Inflammatory macrophage (primary cell): ENCODE data around the gene DOCK1.

ENCODE experiments used
- DNase-seq, 2 donors: peaks; one replicate each; pipeline ENCODE4 v3.0.0-alpha.2; 2020 to 2022

The DOCK1 gene

DNA sequence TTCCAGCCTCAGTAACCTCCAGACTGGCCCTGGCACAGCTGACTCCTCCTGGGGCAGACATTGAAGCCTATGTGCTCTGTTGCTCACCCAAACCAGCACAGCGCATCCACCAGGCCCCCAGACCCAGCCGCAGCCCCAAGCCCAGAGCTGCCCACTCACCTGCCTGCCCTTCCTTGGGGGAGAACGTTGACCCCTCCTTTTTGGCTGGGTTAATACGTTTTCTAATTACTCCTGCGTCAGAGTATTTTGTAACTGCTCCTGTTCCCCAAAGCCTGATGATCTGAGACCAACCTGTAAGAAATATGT lies 536.9 kb downstream of the DOCK1 start:
- no peak for DNase-seq

DNA sequence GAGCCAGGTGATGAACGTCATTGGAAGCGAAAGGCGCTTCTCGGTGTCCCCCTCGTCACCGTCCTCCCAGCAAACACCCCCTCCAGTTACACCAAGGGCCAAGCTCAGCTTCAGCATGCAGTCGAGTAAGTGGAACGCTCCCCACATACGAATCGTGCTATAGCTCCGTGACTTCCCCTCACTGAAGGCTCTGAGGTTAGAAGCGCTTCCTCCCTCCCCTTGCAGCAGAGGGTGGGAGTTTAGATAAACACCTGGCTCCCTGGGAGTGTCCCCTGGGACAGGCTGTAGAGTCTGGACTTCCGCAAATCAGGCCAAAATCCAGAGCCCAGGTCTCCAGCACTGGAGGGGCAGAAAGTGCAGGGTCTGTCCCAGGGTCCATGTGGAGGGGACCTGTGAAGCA lies 538.9 kb downstream of the DOCK1 start:
- no peak for DNase-seq

DNA sequence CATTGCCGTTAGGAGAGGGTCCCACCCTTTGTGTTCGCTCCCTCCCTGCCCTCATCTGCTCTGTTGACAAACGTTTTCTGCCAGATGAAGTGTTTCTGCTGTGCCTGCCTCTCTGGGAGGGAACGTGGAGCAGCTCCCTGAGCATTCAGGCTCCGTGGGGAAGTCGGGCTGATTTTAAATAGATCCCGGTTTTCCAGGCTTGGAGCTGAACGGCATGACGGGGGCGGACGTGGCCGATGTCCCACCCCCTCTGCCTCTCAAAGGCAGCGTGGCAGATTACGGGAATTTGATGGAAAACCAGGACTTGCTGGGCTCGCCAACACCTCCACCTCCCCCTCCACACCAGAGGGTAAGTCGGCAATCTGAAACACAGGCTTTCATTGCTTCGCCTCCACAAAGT lies 542.0 kb downstream of the DOCK1 start:
- no peak for DNase-seq

DNA sequence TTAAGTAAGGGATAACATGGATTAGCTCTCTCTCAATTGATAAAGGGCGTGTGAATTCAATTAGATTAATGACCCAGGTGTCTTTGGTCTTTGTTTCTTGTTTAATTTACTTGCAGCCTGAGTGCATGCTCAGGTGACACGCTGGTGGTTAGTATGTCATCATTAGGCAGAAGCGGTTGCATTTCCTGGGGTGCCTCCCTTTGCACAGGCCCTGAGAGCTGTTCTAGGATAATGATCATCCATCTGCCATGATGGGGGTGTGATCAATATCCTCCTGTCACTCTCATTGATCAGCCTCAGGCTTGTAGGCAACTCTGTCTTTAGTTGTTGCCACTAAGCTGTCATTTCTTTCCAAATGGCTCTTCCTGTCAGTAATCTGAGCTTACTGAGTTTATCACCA lies 544.3 kb downstream of the DOCK1 start:
- no peak for DNase-seq

DNA sequence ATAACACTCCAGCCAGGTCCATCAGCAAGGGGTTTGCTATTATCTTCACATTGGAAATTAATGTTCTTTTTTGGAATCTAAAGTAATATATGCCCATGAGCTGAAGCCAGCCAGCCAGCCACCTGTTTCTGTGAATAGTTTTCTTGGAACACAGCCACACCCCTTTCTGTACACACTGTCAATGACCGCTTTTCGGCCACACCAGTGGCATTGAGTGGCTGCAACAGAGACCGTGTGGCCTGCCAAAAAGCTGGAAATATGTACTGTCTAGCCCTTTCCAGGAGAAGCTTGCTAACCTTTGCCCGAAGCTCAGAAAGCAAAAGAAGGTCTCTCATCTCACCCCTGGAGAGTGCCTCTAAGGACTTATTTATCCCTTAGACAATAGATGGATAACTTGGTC lies 545.4 kb downstream of the DOCK1 start:
- no peak for DNase-seq

DNA sequence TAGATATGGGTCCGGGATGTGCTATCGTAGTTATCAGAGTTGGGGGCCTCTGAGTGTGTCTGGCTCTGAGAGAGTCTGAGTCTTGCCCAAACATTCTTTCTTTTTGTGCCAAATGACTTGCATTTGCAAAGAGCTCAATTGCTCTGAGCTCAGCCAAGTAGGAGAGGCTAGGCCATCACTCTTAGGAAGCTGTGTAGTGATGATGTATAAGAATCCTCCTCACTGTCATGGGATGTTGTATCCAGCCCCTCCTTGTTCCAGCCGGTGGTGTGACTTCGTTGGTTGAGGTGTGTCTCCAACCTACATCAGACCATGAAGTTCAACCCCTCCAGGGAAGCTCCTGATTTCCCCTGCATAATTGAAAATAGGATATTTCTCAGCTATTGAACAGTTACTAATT lies 546.4 kb downstream of the DOCK1 start:
- no peak for DNase-seq

DNA sequence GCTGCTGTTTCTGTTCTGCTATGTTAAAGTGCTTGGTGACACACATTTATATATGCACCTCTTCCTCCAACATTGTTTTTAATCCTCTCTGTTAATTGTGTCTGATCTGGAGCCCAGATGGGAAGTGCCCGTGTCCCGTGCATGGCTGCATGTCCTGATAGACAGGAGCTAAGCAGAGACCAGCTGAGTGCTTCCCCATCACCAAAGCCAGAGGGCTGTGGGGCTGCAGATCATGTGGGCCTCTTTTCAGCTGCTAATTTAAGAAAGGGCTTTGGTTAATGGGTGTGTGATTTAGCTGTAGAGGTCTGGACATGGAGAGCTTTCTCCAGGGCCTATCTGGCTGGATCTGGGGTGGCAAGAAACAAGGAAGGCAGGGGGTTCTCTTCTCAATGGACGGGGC lies 547.3 kb downstream of the DOCK1 start:
- no peak for DNase-seq

DNA sequence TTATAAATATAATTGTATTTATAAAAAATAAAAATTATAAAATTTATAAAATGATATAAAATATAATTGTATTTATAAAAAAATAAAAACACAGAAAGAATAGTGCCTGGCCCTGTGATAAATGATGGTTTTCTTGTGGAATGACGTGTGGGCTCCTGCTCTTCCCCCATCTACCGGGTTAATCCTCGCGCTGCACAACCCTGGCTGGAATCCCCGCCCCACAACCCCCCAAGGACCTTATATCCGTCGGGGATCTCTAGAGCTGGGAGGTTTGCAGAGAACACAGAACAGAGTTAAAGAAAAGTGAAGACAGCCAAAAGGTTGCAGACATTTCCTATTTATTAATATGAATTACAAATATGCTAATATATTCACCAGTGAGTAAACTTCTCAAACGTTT lies 548.5 kb downstream of the DOCK1 start:
- DNase-seq = no peak

DNA sequence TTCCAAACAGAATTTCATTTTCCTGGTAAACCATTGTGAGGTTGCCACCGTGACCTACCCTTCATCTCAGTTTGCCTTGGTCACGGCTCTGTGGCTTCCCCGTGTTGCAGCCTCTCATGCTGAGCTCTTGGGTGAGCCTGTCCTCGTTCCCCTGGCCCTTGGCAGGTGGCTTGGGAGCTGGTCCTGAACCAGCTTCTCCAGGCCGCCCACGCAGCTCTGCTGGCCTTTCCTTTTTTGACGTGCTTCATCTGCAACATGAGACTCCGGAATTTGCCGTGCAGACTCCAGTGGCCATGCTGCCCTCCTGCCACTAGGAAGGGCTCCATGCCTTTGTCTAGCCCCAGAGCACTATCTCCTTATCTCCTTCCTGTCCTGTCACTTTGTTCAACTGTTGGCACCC lies 550.9 kb downstream of the DOCK1 start:
- DNase-seq = no peak

DNA sequence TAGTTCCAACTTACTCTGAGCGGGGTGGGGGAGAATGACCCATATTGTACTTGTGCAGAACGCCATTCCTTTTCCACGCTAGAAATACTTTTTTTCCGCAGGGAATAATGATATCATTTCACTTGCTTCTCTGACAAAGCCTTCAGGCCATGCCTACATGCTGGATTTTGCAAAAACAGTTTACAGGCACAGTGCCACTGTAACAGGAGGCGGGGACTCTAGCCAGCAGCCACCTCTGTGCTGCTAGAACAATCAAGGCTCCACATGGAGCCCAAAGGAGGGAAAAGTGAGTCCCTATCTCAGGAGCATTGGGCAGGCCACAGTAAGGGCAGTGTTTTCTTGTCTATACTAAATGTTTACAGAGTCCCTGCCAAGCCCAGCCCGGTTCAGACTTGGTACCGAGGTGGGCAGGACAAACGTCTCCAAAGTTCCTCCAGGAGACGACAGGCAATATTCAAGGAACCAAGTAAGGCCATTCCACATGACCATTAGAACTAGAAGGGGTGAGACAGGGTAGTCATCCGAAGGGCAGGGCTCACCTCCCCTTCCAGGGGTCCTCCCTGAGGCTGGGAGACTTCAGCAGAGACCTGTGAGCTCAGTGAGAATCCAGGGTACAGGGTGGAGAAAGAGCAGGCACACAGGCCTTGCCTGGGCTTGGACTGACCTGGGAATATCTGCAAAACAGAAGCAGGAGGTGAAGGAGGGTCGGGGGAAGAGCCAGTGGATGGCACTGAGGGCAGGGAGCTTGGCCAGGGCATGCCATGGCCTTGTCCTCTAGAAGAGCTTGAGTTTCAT lies 553.0 kb downstream of the DOCK1 start:
- no peak for DNase-seq

DNA sequence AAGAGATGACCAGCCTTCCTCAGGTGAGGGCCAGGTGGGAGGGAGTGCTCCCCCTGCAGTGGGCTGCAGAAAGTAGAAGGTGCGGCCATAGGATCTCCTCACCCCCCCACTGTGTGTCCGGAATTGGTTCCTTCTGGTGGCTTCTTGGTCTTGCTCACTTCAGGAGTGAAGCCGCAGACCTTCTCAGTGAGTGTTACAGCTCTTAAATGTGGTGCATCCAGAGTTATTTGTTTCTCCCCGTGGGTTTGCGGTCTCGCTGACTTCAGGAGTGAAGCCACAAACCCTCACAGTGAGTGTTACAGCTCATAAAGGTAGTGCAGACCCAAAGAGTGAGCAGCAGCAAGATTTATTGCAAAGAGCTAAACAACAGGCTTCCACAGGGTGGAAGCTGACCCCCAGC lies 553.6 kb downstream of the DOCK1 start:
- DNase-seq = no peak

DNA sequence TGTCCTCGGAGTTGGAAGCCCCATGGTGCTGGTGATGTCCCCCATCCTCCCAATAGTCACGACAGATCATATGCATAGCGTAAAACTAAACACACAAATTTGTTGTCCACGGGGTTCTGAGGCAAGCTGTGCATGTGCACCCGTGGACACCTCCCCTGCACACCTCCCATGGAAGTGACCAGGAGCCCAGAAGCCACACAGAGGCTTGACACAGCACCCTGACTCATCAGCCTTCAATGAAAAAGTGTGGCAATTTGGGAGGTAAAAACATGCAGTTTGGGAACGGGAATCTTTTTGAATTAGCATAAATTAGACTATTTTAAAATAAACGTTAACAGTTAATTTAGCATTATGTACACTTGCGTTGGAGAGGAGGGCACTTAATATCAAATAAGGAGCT lies 554.7 kb downstream of the DOCK1 start:
- DNase-seq = no peak

DNA sequence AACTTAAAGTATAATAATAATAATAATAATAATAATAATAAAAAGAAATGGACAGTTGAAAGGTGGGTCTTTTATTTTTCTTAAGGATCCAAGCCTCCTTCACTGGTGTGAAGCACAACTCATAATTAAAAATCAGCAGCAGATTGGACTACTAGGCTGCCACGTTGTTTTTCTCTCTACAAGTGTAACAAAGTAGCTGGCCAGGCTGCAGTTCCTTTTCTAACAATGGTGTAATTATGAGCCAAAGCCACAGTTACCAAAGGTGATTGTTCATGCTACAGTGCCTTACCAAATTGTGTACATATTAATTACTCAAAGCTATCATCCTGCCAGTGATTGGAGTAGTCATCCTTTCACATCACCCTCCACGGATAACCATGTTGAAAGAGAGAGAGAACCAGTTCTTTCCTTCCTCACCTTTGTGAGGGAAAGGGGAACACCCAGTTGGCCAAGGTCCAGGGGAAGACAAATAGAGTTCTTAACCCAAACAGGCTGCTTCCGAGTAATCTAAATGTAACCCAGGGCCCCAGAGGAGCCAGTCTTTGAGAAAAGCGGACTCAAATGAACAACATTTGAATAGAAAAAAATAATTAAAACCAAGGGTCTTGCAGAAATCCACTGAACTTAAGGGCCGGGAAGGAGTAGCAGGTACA lies 557.5 kb downstream of the DOCK1 start:
- no peak for DNase-seq

DNA sequence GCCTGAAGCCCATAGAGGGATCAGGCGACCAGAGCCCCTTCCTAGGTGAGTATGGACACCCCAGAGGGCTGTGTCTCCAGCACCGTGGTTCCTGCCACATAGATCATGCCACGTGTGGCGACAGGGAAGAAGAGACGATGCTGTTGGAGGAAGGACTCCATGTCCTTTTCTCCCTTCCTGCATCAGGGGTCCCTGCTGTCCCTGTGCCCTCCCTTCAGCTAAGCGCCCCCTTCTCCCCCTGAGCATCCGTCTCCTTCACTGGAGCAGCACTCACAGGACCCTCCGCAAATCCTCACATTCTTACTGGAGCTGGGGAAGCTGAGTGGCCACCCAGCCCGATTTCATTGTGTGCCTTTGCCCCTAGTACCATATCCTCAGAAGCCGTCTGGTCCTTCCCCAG lies 558.3 kb downstream of the DOCK1 start:
- DNase-seq = no peak

DNA sequence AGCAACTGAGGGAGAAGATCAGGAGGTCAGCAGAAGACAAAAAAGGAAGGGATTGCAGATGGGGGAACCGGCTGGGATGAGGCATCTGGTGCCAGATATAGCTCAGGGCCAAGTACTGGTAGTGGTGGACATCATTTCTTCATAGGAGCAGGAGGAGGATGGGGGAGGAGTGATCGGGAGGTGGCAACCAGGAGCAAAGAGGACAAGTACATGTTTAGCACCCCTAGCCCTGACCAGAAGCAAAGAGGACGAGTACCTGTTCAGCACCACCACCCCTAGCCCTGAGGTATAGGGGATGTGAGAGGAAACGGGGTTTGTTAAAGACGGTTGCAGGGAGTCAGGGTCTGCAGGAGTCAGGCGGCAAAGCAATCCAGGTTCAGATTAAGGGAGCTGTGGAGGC lies 559.3 kb downstream of the DOCK1 start:
- DNase-seq = no peak

DNA sequence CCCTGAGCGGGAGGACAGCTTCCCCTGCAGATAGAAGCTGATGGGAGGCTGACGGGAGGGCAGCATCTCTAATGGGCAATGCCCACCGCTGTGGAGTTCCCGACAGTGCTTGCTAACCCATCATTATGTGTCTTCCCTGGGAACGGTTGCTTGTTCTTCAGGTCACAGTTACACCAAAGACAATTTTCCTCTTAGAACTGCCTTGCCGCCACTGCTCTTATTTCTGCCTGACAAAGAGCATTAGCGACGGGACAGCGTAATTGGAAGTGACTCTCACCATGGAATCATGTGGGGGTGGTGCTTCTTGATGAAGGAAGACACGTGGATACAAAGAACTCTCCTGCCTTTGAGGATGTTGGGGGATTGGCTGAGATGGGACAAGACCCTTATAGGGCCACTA lies 562.6 kb downstream of the DOCK1 start:
- DNase-seq = no peak

DNA sequence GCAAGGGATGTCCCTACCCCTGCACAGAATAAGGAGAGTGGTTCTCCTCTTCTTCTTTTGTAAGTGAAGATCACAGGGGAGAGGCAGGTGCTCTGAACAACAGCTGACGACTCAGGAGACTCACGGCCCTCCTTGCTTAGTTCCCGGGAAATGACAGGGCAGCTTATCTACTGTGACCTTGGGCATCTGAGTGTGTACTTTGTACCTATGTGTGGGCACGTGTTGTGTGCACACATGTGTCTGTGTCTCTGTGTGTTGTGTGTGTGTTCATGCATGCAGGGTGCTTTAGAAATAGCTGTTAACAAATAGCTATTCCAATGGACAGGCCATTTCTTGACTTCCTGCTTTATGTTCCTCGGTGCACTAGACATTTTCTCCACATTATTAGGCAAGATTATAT lies 563.4 kb downstream of the DOCK1 start:
- no peak for DNase-seq

DNA sequence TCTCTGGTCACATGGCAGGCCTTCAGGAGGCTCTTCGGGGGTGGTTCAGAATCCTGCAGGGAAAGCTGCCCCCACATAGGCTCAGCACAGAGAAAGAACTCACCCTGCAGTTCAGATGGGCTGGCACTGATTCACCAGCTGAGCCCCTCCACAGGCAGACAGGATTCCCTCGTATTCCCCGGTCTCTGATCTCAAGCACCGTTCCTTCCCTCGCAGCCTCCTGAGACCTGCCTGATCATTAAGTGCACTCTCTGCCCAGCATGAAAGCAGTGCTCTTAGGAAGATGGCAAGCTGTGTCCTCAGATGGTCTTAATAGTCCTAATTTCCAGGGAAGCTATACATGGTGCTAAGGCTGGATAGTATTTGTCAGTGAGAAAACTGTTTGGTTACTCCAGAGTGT lies 565.7 kb downstream of the DOCK1 start:
- DNase-seq = no peak

DNA sequence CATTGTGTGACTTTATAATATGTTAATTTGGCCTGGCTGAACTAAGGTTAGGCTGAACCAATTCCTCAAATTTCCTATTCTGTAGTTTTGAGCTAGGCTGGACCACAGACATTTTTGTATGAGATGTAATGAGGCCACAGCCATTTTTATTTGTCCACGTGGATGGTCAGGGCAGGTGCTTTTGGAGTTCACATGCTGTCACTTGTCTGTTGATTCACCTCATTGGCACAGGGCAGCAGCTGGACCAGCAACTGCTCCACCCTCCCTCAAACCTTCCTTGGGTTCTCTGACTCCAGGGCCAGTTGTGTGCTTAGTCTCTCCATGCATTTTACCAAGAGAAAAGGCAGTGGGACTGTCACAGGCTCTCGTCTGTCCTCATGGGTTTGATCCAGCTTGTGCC lies 567.7 kb downstream of the DOCK1 start:
- no peak for DNase-seq

DNA sequence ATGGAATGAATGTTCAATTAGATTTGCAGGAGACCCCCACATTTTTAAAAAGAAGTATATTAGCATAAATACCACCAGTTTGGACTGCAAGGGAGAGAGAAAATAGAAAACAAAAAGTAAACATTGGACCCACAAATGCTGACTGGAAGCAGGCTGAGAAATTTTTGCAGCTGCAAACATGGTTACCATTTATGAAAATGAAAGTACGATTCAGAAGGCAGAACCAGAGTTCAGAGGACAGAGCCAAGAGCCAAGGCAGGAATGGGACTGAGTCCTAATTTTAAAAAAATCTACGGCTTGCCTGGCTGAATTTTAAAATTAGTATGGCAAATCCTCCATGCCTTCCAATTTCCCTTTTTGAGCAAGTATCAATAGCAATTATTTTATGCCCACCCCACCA lies 569.3 kb downstream of the DOCK1 start:
- DNase-seq = no peak

DNA sequence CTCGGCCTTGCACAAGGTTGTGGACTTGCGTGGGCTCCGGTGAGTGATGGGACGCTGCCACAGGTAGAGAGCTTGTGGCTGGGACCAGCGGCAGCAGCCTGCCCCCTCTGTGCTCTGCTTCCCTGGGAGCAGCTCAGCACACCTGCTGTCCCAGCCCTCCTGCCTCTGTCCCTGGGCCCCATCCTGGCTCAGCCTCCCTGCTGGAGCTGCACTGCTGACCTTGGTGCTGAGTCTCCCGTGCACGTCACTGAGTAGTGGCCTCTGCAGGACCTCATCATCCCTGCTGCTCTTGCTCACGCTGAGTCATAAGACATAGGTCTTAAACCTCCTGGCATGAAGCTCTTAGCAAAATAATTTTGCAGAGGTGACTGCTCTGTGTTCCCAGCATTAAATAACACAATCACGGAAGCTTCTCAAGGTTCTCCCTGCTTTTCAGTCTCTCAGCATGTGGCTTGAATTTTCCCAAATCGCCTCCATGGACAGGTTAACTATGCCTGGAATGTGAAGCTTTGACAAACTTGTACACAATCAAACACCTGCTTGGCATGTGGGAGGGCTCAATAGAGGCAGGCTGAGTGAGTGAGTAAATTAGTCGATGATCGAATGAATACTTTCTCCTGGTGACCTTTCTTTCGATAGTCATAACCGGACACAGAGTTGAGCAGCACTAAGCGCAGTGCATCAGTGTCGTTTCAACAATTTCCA lies 580.1 kb downstream of the DOCK1 start:
- no peak for DNase-seq

DNA sequence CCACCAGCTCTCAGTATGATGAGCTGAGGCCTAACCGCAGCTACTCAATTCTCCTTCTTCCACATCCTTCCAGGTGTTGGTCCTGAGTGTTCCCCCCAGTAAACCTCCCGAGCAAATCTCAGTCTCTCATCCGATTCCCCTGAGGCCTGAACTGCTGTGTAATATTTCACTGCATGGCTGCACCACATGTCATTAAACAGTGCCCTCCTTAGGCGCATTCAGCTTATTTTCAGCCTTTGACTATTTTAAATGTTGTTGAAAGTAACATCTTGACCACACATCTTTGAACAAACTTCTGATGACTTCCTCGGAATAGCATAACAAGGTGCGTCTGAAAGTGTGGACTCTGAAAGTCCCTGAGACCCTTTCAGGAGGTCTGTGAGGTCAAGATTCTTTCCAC lies 581.1 kb downstream of the DOCK1 start:
- no peak for DNase-seq

DNA sequence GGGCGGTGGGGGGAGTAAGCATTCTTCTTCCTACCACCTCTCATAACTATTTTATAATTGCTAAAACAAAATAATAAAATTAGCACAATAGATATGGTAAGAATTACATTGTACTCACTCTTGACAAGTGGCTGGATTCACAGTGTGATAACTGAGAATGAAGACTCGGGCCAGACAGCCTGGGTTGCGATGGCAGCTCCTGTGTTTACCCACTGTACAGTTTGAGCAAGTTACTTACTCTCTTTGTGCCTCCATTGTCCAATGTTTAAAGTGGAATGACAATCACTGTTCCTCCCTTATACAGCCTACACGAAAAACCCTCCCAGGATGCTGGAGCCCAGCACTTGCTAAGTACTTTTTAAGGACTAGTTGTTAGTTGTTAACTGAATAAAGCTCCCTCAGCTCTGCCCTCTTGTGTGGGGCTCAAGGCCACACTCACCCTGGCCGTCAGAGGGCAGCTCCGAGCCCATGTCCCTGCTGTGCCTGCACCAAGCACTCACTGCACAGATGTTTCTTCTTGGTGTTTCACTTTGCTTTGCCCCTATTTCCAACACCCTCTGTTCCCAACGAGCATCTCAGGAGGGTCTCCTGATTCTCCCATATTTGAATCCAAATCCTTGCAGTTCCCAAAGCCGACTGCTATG lies 587.5 kb downstream of the DOCK1 start:
- DNase-seq = no peak

DNA sequence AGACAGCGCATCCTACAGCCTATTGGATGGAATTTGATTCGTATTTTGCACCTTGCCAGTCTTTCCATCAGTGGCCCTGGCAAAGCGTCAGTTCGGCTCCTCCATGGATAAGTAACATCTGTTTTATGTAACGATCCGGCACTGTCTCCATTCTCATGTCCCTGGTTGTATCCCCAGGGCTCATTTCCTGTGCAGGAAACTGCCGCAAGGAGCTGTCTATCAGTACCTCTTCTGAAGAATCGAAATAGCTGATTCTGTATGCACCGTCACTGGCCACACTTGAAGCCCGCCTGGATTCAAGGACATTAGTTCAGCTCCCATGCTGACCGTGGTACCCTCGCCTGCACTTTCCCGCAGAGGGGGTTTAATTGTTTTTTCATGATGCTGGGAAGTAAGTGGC lies 590.8 kb downstream of the DOCK1 start:
- no peak for DNase-seq
